CD4-positive, alpha-beta T cell treated with Interleukin-4 for 4 hours (primary cell): ENCODE results near the gene BRPF1.

Source experiments
- DNase-seq: peaks from one replicate; pipeline ENCODE4 v3.0.0-alpha.2; 2020

BRPF1 gene

DNA sequence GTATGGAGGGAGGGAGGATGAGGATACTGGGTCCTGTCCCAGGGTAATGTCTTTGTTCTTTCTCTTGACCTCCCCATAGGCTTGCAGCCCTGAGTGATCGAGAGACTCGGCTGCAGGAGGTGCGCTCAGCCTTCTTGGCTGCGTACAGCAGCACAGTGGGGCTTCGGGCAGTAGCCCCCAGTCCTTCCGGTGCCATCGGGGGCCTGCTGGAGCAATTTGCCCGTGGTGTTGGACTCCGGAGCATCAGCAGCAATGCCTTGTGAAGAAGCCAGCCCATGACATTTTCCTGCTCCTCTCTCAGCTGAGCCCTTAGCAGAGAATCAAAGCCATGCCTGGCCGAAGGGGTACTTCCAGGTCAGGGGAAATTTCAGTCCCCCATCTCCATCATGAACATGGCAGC, 29.8 kb upstream of the BRPF1 start:
- DNase-seq: no peak

DNA sequence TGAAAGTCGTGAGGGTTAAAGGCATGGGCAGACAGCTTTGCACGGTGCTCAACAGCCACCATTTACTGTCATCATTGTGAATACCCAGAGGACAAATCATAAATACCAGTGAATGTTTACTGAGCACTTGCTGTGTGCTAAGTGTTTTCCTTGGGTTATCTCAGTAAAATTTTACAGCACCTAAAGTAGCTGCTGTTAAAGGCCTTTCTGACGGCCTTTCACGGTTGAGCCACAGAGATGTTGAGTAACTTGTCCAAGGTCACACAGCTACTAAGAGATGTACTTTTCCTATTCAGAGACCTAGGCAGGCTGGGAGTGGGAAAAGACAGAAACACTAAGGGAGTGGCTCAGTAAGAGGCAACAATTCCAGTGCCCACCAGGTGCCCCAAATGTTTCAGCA, 28.3 kb upstream of the BRPF1 start:
- DNase-seq: no peak

DNA sequence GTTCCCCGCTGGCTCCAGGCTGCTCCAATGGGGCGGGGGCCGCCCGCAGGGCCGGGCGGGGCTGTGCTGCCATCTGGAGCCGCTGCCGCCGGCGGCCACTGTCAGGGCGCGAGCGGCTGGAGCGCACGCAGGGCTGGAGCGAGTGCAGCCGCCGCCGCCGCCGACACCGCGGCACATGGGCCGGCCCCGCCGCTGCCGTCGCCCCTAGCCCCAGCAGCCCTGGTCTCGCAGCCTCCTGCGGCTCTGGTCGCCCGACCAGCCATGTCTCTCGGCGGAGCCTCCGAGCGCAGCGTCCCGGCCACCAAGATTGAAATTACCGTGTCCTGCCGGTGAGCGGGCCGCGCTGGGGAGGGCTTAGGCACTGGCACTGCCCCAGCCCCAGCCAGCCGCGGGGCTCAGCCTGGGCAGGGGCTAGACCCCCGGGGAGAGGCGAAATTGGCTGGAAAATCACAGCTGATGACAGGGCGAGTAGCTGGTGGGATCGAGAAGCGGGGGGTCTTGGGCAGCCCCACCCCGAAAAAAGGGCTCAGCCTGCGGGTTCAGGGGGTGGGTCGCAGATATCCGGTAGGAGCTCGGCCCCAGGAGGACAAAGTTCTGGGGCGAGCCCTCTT, 27.7 kb upstream of the BRPF1 start, which contains the start of gene CPNE9:
CPNE9 (plus strand) TSS at position 98 of the 611 bp plus-strand sequence; CDS start at position 262, 164 bp downstream.
- DNase-seq: no peak

DNA sequence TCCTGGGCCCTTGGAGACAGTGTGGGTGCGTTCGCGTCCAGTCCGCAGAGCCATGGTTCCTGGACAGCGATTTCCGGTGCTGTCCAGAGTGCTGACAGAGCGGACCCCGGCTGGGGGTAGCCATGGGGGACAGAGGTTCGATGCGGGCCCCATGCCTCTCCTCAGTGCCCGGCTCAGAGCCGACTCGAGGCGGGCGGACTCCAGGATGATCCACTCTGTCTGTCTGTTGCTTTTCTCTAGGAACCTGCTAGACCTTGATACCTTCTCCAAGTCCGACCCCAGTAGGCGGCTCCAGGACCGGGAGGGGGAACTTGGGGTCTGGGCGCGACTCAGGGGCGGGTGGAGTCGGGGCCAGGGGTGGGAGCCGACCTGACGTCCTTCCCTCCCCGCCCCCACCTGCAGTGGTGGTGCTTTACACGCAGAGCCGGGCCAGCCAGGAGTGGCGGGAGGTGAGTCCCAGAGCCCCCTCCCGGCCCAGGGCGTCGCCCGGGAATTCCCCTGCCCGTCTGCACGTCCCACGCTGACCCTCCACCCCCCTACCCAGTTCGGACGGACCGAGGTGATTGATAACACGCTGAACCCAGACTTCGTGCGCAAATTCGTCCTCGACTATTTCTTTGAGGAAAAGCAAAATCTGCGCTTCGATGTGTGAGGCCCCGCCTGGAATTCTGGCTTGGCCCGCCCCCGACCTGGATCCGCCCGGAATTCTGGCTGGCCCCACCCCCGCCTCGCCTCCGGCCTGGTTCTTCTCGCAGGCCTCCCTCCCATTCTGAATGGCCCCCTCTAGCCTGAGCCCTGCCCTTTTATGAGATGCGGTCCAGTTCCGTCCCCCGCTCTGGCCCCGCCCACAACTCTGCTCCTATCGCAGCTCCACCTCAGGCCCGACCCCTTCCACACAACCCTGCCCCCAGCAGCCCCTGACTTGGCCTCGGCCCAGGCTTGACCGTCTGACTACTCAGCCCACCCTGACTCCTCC, 26.9 kb upstream of the BRPF1 start:
- no peak for DNase-seq

DNA sequence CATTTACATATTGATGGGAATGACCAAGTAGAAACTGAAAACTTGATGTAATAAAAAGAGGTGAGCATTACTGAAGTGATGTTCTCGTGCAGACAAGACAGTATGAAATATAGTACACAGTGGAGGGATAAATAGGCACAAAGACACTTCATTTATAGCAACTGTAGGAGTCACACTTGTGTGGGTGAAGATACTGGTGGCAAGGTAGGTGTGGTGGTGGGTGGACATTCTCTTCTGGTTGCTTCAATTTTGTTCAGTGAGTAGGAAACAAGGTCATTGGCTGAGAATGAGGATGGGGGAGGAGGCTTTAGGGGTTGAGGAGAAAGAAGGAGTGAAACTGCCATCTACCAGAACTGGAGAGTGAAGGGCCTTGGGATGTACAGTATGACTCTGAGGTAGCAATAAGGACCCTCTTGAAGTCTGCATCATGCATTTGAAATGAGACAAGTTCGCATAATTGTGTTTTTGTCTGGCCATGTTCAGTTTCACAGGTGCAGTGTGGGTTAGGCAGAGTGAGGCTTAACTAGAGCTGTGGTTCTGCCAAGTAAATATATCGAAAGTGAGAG, 21.3 kb upstream of the BRPF1 start:
- DNase-seq: no peak

DNA sequence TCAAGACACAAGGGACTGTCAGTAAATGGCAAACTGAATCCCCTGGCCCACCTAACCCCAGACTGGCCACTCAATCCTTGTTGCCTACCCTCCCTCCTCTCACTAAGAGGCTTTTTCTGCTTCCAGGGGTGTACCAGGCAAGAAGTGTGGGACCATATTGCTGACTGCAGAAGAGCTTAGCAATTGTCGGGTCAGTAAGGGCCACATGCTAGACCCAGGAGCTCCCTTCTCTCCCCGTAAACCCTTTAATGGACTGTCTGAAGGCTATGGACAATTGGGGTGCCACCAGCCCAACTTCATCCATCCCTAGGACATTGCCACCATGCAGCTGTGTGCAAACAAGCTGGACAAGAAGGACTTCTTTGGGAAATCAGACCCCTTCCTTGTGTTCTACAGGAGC, 19.1 kb upstream of the BRPF1 start:
- DNase-seq: no peak

DNA sequence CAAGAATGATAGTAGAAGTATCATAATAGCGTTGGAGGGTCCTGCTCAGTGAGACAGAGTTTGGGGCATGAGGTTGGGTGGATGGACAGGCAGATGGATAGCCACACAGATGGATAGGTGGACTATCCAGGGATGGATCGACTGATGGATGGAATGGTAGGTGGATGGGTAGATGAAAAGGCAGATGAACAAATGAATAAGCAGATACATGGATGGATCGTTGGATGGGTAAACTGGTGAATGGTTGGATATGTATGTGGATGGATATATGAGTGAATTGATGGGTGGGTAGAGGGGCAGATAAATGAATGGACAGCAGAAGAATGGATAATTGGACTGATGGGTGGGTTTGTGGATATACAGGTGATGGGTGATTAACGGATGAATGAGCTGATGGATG, 18.4 kb upstream of the BRPF1 start:
- no peak for DNase-seq

DNA sequence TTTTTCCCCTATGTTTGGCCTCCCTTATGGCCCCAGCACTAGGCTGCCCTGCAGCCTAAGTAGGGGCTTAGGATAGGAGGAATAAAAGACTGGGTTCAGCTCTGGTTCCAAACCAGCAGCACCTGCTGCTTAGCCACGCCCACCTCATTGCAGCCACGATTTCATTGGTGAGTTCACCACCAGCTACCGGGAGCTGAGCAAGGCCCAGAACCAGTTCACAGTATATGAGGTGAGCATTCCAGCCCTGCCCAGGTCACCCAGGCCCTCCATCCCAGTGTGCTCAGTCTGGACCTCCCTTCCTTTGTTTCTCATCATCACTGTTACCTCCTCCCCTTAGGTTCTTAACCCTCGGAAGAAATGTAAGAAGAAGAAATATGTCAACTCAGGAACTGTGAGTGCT, 16.4 kb upstream of the BRPF1 start:
- no peak for DNase-seq

DNA sequence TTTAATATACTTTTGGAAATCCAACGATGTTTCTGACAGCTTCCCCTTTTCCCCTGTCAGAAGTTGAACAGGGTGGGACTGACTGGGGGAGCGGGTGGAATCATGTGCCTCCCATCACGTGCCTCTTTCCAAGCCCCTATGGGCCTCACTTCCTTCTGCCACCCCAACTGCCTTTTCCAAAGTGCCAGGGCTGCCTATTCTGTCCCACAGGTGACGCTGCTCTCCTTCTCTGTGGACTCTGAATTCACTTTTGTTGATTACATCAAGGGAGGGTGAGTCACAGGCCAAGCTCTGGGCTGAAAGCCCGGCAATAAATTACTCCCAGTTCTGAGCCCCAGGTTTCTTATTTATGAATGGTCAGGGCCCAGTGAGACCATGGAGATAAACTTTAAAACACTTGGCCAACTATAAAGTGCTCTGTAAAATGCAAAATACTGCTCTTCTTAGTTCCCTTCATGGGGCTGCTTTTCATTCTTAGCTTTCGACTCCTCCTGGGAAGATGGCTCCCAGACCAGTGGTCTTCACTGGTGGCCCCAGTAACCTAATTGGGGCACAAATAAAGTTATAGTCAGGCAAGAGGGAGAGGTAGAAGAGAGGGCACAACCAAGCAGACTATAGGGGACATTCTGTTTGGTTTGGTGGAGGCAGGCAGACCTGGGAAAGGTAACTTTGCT, 15.6 kb upstream of the BRPF1 start:
- peak; percentile 31 for DNase-seq

DNA sequence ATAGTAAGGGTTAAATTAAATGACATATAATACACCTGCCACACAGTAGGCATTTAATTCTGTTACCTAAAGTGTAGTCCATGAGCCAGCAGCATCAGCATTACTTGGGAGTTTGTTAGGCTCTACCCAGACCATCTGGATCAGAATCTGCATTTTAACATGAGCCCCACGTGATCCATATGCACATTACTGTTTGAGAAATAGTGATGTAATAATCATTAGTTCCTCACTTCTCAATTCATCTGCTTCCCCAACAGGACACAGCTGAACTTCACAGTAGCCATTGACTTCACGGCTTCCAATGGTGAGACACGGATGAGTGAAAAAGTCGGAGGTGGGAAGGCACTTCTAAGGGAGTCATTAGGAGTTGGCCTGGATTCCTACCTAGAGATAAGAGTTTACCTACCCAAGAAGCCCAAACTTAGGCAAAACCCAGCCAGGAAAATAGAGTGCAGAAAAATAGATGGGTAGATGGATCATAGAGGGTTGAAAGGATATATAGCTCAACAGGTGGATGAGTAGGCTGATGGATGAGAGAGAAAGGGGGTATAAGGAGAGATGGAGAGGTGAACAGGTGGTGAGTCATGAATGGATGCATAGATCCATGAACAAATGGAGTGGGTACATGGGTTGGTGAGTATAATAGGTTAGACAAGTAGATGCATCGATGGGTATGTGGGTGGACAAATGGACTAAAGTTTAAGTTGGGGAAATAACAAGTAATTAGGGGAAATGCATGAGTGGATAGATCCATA, 14.6 kb upstream of the BRPF1 start:
- no peak for DNase-seq

DNA sequence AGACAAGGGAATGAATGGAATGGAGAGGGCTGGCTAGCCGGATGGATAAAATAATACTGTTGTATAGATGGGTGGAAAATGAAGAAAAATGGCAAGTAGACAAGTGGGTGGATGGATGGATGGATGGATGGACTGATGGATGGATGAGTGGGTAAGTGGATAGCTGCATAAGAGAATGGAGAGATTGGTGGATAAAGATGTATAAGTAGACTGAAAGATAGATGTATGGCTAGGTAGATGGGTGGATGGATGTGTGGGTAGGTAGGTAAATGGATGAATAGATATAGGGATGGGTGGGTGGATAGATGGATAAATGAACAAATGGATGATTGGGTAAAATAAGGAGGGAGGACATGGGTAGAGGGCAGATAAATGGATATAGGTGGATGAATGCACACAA, 14.0 kb upstream of the BRPF1 start:
- no peak for DNase-seq

DNA sequence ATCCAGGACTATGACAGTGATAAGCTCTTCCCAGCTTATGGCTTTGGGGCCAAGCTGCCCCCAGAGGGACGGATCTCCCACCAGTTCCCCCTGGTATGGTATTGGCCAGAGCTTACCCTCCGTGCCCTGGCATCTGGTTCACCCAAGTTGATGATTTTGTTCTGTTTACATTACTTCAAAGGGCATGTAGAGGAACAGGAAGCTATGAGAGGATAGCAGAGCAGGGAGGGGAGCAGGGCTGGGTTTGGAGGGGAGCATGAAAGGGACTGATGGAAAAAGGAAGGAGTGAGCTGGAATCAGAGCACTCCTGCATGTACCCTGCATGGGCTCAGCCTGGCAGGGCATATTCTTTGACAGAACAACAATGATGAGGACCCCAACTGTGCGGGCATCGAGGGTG, 13.4 kb upstream of the BRPF1 start:
- no peak for DNase-seq

DNA sequence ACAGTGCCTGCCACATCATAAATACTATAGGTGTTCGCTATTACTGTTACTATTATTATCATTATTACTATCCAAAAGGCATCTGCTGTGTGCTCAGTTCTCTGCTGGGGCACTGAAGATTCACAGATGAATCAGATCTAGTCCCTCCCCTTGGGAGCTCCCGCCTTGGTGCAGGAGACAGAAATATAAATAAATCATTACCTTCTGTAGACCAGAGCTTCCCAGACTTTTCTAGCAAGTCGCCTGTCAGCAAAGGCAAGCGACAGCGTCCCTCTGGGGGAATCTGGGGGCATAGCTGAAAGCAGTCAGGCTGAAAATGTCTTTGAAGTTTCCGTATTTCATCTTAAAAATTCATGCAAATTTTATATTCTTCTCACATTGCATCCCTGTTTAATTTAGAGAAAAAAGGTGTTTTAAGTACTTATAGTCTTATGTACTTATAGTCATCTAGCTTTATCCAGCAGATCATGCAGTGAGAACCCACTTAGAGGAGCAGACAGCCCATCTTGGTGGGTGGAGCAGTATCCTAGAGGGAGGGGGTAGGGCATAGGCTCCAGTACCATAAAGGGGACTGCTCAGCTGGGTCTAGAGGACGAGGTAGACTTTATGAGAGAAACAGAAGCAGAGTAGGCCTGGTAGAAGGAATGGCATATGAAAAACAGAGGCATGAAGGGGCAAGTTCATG, 10.4 kb upstream of the BRPF1 start:
- no peak for DNase-seq

DNA sequence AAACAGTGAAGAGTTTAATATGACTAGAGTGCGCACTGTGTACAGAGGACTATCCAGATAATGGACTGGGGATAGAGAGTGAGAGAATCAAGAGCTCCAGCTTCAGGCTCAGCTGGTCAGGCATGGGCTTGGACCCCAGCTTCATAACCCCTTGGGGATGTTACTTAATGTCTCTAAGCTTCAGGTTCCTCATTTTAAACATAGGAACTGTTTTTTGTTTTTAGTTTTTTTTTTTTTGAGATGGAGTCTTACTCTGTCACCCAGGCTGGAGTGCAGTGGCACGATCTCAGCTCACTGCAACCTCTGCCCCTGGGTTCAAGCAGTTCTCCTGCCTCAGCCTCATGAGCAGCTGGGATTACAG, 9.9 kb upstream of the BRPF1 start:
- DNase-seq: no peak

DNA sequence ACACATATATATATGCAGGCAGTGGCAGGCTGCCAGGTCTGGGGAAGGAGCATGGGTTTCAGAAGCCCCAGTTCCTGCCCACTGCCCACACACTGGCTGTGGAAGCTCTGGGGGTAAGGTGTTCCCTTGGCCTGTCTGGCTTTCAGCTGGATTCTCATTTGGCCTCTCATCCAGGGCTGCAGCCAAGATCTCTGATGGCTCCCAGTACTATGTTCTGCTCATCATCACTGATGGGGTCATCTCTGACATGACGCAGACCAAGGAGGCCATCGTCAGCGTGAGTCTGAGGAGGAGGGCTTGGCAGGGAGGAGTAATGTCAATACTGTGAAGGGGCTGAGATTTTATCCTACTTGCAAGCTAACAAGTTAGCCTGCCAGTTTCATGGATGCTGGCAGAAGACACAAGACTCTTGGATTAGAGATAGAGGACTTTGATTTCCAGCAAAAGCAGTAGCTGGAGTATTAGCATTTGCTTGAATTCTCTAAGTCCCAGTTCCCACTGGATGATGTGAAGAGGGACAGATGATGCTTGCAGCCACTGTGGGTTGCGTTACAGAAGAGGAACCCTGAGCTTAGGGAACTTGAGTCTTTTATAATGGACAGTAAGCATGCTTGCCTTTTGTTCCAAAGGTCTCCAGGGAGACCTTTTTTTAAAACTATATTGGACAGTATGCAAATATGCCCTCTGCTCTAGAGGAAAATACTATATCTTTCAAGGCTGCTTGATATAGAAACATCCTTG, 5.6 kb upstream of the BRPF1 start:
- no peak for DNase-seq

DNA sequence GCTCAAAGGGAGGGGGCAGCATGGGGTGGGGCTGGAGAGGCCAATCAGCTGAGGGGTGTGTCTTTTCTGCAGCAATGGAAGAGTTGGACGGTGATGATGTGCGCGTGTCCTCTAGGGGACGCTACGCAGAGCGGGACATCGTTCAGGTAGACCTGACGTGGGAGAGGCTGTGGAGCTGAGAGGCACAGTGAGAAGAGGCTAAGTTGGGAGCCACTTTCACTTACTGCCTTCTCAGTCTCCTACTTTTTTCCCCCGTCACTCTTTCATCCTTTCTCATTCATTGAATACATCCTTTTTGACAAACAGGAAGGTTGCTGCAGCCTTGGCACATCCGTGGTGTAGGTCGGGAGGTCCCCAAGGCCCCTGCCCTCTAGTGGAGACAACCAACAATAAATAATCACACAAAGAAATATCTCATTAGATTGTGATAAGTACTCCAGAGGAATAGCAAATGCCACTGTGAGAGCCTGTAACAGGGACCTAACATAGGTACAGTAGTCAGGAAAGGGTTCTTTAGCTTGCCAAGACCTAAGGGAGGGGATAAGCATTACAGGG, 4.4 kb upstream of the BRPF1 start:
- DNase-seq: peak; percentile 72

DNA sequence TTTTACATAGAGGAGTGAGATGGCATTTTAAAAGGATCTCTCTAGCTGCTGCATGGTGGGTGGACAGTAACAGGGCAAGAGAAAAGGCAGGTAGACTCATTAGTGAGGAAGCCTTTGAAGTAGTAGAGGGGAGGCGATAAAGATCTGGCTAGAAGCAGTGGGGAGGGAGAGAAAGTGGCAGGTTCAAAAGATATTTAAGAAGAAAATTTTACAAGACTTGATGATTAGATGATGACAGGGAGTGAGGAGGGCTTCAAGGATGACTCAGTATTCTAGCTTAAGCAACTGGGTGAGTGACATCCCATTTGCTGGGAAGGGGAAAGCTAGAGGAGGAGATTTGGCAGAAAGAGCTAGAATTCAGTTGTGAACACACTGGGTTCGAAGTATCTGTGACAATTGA, 3.8 kb upstream of the BRPF1 start:
- DNase-seq: no peak

DNA sequence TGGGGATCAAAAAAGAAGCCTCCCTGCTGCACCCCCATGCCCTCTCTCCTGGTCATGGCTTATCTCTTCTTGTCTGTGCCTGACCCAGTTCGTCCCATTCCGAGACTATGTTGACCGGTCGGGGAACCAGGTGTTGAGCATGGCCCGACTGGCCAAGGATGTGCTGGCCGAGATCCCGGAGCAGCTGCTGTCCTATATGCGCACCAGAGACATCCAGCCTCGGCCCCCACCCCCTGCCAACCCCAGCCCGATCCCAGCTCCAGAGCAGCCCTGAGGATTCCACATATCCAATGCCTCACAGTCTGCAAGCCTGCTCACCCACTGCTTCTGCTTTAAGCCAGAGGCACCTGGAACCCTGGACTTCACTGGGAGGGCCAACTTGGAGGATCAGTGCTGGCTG, 2.1 kb upstream of the BRPF1 start:
- no peak for DNase-seq

DNA sequence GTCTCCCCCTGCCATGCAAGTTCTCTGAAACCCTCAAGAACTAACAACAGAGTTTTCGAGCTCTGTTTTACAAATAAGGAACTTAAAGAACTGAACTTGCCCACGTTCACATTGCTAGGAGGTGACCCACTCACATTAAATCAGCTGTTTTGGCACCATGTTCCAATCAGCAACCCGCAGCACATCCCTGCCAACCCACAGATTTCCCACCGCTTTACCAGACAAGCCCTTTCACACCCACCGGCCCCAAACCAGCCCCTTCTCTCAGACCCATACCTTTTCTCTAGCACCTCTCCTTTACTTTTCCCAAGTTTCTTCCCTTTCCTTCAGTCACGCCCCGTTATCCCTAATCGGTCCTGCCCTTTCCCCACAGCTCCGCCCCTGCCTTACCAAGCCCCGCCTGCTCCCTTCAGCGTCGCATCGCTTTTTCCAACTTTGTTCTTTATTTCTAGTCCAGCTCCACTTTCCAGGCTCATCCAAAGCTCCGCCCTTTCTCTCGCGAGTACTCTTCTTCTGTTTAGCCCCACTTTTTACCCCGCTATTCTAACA, 804 bp upstream of the BRPF1 start:
- no peak for DNase-seq

DNA sequence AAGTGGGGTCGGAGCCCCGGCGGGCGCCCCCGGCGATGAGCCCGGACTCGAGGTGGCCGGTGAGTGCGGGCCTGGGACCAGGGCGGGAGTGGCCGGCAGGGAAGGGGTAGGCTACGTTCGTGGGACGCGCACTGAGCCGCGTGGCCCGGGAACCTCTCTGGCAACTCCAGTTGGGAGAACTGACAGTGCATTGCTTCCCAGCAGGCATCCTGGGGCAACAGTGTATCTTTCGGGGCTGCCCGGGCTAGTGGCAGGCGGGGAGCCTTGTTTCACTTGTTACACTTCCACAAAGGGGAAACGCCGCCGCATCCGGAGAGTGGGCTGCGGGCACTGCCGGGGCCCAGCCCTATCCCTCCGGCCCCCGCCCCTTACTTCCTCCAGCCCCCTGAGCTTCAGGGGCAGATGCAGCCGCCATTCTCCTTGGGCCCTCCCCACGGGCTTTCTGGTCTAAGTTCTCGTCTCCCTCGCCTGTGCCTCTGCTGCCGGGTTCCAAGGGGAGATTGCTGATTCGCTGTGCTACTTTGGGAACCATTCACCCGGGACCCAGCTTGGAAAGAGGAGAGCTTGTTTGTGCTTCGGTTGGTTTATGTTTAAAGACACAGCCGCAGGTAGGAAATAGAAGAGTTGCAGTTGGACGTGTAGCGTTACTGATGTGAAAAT, 675 bp downstream of the BRPF1 start:
- peak; percentile 32 for DNase-seq
